HG02973 (cell line): ENCODE results near the gene KIF1A.
"Not testable (repeated sequence)": the region's sequence is repeated elsewhere in the genome, so short reads cannot be mapped to it uniquely, and the experiment has no call there.

ENCODE experiments used
- ATAC-seq: cut with Tn5 transposase; IDR thresholded peaks from one replicate; pipeline ENCODE4 v1.9.1; 2021; ENCODE audit warnings: moderate library complexity; ENCODE audit not compliant: unreplicated experiment

Gene KIF1A

GRCh38 chr2:240687741-240688552 lies 132.1 kb downstream of the KIF1A start:
- no peak for ATAC-seq

- ATAC-seq, result no peak
These were observed 132.8 kb downstream of the KIF1A start for GRCh38 chr2:240687045-240687740.

DNA sequence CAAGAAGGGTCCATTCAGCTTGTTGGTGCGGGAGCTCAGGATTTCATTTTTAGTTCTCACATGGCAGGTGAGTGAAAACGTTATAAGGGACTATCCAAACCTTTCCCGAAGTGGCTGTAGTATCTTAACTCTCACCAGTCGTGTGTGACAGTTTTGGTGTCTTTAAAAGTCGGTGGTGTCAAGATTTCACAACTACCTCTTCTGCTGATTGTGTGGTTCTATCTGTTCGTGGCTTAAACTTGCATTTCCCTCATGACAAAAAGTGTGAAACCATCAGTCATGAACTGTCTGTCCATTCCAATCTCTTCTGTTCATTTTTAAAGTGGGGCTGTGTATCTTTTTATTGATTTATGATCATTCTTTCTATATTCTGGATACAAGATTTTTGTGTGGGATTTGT lies 133.6 kb downstream of the KIF1A start:
- ATAC-seq, result no peak

DNA sequence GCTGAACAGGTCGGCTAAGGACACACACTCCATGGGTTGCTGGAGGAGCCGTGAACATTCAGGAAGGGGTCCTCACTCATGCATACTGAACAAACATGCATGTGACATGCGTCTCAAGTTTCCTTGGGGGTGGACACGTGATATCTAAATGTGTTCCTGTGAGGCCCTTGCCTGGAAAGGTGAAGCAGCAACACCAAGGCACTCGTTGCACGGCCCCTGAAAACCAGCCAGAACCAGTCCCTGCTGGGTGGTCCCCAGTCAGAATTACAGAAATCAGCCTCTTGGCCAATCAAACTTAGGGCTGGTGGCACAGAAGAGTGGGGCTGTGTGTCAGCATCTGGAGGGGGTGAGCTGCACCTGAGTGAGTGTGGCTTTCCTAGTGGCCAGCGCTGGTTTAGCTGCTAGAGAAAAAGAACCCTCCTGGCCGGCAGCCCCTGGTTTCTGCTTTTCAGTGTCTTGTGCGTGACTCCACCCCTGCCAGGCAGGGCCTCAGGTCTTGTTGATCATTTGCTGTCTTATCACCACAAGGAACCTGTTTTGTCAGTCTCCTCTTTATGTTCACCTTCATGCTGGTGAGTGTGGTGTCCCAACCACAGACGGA lies 134.1 kb downstream of the KIF1A start:
- ATAC-seq, result no peak

GRCh38 chr2:240683980-240684728 lies 135.9 kb downstream of the KIF1A start:
- ATAC-seq, result not testable (repeated sequence)

DNA sequence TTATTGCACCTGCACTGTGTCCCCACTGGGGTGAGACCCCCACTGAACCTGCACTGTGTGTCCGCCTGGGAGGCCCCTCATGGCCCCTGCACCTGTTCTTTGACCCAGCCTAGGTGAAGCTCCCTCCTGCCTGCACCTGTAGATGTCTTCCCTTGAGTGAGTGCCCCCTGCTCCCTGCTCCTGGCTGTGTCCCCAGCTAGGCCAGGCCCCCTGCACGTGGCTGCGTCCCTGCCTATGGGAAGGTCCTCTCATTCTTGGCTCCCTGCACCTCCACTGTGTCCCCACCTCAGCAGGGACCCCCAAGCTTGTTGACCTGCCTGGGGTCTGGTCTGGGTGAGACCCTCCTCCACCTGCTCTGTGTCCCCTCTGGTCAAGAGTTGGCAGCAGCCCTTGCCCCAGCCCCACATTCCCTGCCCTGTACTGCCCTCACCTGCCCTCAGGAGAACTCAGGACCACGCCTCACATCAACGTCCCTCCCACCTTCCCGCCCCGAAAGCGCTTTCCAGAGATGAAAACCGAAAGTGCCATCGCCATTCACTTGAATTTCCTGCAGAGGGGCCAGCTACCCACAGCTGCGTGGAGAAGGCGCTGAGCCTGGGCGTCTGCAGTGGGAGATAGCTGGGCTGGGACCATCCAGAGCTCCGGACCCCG lies 136.6 kb downstream of the KIF1A start:
- not testable (repeated sequence) for ATAC-seq

DNA sequence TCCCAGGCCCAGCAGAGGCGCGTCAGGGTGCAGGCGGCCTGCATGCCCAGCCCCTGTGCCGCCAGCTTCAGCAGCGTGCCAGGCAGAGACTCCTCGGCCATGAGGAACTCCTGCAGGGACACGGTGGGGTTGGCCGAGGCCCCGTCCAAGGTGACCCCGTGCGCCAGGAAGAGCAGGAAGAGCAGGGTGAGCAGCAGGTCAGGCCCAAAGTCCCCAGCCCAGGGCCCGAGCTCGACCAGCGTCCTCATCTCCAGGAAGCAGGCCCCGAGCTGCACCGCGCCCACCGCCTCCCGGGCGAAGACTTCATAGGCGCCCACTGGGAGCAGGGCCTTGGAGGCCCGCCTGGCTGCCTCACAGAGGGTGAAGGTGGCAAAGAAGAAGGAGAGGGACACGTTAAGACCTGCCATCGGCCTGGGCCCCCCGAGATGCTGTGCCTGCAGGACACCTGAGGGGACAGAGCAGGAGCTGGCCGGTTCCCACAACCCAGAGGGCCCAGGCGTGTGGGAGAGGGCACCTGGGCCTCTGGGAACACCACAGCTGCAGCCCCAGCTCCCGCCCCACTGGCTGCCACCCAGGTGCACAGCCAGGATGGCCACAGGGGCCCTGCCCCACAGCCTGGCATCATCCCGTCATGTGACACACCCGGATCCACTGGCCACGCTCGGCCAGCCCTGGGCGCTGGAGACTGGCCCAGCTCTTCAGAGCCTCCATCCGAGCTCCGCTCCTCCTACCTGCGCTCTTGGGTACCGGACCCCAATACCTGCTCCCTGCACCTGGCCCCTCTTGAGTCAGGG lies 137.4 kb downstream of the KIF1A start, which contains the start of gene AQP12B:
AQP12B (minus strand) TSS at position 455 of the 794 bp plus-strand sequence; CDS start at position 407, 48 bp downstream.
- not testable (repeated sequence) for ATAC-seq

- ATAC-seq, result not testable (repeated sequence)
These were observed 139.8 kb downstream of the KIF1A start for GRCh38 chr2:240680185-240680584.

DNA sequence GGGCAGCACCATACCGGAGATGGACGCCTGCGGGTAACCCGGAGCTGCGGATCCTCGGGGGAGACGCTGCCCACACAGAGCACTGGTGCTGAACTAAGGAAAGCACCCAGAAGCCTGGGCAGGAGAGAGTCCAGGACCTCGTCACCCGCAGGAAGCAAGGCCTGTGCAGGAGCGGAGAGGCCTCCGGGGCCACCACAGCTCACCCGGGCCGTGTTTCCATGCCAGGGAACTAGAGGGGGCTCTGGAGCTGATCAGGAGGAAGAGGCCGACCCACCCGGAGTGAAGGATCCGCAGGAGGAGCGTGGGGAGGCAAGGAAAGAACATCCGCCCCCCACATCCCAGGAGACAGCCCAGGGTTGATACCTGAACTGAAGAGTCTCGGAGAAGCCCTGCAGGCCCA lies 141.1 kb downstream of the KIF1A start:
- ATAC-seq, result not testable (repeated sequence)

DNA sequence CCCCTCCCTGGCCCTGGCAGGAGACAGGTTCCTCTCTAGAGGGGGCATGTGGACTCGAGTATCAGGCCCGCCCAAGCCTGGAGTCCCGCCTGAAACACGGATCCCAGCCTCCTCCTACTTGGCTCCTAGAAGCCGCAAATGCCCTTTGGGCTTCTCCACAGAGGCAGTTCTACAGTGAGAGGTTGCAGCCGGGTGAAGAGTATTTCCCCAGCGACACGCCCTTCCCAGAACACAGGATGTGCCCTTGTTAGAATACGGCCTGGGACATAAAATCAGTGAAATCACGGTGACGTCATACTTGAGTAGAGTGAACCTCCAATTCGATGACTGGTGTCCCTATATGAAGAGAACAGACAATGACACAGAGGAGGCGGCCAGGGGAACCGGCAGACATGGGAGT lies 142.0 kb downstream of the KIF1A start:
- ATAC-seq, result not testable (repeated sequence)

- ATAC-seq, result not testable (repeated sequence)
These were observed 144.7 kb downstream of the KIF1A start for GRCh38 chr2:240675345-240675744.

DNA sequence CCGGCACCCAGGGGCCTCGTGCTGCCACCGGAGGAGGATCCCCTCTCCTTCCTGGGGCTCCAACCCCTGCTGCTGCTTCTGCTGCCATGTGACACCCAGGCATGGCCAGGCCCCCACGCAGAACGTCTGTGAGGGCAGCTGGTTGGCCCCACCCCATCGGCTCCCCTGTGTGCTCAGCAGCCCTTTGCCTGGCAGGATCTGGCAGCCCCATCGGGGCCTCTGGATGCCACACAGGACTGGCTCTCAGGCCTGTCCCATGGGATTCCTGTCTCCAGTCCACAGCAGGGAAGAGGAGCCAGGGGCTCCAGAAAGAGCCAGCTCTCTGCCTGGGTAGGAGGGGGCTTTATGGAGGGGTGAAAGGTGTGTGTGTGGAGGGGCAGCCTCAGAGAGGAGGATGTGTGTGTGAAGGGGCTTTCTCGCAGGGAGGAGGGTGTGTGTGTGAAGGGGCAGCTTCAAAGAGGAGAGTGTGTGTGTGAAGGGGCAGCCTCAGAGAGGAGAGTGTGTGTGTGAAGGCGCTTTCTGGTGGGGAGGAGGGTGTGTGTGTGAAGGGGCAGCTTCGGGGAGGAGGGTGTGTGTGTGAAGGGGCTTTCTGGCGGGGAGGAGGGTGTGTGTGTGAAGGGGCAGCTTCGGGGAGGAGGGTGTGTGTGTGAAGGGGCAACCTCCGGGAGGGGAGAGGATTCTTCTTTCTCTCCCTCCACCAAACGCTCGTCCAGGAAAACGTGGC lies 145.4 kb downstream of the KIF1A start:
- ATAC-seq, result not testable (repeated sequence)

DNA sequence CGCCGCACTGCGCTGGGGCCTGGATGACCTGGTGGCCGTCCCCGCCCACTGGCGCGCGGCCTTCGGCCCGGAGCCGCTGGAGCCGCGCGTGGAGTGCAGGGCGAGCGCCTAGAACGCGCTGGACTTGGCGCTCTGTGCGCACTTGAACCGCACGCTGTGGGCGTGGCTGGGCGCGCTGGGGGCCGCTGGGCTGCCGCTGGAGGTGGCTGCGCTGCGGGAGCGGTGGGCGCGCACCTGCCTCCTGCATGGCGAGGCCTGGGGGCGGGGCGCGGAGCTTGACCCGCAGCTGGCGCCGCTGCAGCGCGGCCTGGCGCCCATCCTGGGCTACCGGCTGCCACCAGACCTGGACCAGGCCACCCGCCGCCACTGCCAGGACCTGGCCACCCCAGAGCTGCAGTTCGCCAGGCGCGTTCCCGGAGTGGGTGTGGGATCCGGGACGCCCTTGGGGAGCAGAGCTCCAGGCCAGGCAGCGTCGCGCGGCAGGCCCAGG lies 147.3 kb downstream of the KIF1A start:
- ATAC-seq, result no peak

- no peak for ATAC-seq
These were observed 147.8 kb downstream of the KIF1A start for GRCh38 chr2:240672076-240672700.

DNA sequence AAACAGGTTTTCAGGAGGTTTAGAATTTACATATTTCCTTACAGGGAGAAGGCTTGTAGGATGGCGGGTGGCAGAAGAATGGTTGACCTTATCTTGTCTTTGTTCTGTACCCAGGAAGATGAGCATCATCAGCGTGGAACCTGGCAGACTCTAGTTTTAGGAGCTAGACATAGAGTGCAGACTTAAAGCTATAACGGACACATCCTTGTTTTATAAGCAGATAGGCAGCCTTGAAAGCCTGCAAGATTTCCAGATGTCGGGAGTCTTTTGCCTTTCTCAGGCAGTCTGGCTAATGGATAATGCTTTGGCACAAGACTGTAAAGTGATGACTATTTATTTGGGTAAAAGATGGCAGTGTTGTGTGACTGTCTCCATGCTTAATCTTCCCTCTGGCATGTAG lies 149.1 kb downstream of the KIF1A start:
- no peak for ATAC-seq

DNA sequence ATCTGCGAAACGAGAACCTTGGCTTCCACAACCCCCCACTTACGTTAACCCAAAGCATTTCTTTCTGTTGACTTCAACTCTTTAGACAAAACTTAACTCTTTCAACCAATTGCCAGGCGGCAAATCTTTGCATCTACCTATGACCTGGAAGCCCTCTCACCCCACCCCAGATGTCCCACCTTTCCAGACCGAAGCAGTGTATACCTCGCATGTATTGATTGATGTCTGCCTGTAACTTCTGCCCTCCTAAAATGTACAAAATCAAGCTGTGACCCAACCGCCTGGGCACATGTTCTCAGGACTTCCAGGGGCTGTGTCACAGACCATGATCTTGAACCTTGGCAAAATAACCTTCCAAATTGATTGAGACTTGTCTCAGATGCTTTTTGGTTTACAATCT lies 149.6 kb downstream of the KIF1A start:
- no peak for ATAC-seq

GRCh38 chr2:240664622-240665021 lies 155.4 kb downstream of the KIF1A start:
- no peak for ATAC-seq
